GM18861 (cell line): ENCODE measurements around the gene LCE2A.

Experiments
- ATAC-seq: cut with Tn5 transposase; IDR thresholded peaks from one replicate; pipeline ENCODE4 v1.9.1; 2021; ENCODE audit not compliant: unreplicated experiment

The LCE2A gene

GRCh38 chr1:152741656-152742055 lies 43.5 kb downstream of the LCE2A start:
- ATAC-seq, result no peak

DNA sequence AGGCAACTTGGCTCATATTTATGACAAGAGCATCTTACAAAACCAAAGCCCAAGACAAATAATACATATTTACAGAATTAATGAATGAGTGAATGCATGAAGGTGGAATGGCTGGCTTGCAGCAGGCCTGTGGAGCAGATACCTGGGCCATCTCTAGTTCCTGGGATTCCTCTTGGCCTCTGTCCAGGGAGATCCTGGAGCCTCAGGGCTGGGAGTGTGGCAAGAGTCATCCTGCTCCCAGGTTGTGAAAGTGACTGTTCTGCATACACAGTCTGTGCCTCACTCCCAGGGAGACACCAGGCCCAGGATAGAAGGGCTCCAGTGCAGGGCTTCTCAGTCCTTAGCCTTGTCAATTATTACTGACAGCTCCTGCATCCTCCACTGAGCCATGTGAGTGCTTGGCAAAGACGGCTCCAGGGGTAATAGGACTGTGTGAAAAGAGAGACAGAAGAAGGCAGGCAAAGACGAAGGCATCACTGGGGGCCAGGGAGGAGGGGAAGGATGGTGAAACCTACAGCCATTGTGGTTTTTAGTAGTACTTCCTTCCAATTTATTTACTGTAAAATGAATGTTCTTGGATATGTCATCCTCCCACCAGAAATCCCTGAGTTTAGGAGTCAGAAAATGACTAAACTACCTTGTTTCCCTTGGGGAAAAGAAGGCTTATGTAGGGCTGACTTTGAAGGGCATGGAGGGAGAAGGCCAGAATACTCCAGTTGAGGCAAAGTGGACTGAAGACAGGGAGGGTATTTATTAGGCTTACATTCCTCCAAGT lies 45.4 kb downstream of the LCE2A start:
- ATAC-seq, result no peak

- ATAC-seq, result no peak
Measured at GRCh38 chr1:152745289-152745704, 47.2 kb downstream of the LCE2A start.

DNA sequence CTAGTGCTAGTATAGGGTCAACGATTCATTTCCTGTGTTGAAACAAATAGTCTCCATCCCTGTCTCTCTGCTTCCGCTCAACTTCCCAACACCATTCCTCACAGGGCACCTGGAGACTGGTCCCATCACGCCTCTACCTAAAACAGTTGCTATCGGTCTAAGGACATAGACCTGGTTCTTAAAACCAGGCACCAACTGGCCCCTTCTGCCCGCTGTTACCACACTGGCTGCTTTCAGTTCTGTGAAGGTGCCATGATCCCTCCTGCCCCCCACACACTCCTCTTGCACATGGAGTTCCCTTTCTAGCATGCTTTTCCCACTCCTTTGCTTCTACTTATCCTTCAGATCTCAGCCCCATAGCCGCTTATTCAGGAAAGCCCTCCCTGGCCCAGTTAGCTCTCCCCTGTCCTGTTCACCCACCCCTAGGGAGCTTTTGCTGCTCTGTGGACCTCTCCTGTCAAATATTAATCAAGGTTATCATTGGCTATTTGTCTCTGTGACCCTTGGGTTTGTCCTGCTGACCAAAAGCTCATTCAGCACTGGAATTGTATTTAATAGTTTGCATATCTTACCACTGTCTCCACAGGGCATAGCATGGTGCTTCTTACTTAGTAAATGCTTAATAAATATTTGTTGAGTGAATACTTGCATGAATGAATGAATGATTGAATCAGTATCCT lies 47.8 kb downstream of the LCE2A start:
- ATAC-seq, result no peak

- ATAC-seq, result no peak
Measured at GRCh38 chr1:152747831-152748230, 49.7 kb downstream of the LCE2A start.
